Measurements from ENCODE around the gene TMEM72. TPM values are rescaled to one million over a fixed set of nuclear protein-coding genes. Genes with fewer than 3 reads are reported as not detected.

TMEM72 gene
- polyA plus RNA-seq, 1 donor (not counting 4 experiments of a cell fraction or from before 2014, with no cell fraction given), result not detected

GRCh38 chr10:44969854-44970253 is 58.7 kb downstream of the TMEM72 start:
- Histone ChIP-seq H3K27ac (ENCODE audit: control insufficient read depth, insufficient read depth, low read length) (no peak overlapping the region), H3K9me1 (ENCODE audit: control insufficient read depth, extremely low read depth, insufficient read depth, low read length) (no peaks in the 10 kb centered on the region), H3K9me3 (ENCODE audit: control insufficient read depth, low read depth, low read length) (no peaks in the 10 kb centered on the region), H2AFZ (ENCODE audit: control insufficient read depth, low read length) (no peak overlapping the region), H3K9ac (ENCODE audit: control insufficient read depth, extremely low read depth, insufficient read depth, low read length) (no peak overlapping the region), H3K36me3 (ENCODE audit: control insufficient read depth in 2 of 2, extremely low read depth in 1 of 2, insufficient read depth in 2 of 2, low read length in 2 of 2) (no peaks in the 10 kb centered on the region), H3K4me1 (ENCODE audit: control insufficient read depth, extremely low read depth, insufficient read depth, low read length) (peaks cover 7% of the 10 kb centered on the region), H3K4me2 (ENCODE audit: control insufficient read depth, extremely low read depth, insufficient read depth, low read depth, low read length) (no peak overlapping the region), H3K27me3 (ENCODE audit: control insufficient read depth, extremely low read depth, insufficient read depth, low read length) (no peaks in the 10 kb centered on the region), H3K4me3 (ENCODE audit: control insufficient read depth in 2 of 3, extremely low read depth in 1 of 3, insufficient read depth in 2 of 3, low read depth in 1 of 3, low read length in 3 of 3) (no peak overlapping the region), H3K79me2 (ENCODE audit: control insufficient read depth, insufficient read depth, low read length) (no peaks in the 10 kb centered on the region), H4K20me1 (ENCODE audit: control insufficient read depth, extremely low read depth, insufficient read depth, low read length) (no peaks in the 10 kb centered on the region)
- FAIRE-seq (no peak), DNase-seq (ENCODE audit: low read depth, low spot score) (no peak)
- TF ChIP-seq EZH2 (IDR thresholded peaks at IDR 0.05; ENCODE audit: low read length) (no peak), CTCF (optimal IDR thresholded peaks at IDR 0.05 in 1 of 3, IDR thresholded peaks at IDR 0.05 in 1 of 3, conservative IDR thresholded peaks at IDR 0.05 in 1 of 3; ENCODE audit: extremely low read depth in 1 of 3, insufficient read depth in 2 of 3, low read length in 3 of 3) (no peak)
- dilution Hi-C loops (cut with MboI; ENCODE audit: extremely low pct_ligation_motif_present, low sequenced_read_pairs), result no loop called here

- H3K27me3 ChIP-seq (ENCODE audit: control insufficient read depth, extremely low read depth, insufficient read depth, low read length), result no peaks in the 10 kb centered on the region
- H3K4me1 ChIP-seq (ENCODE audit: control insufficient read depth, extremely low read depth, insufficient read depth, low read length), result peaks cover 10% of the 10 kb centered on the region
- no peaks in the 10 kb centered on the region for H4K20me1 ChIP-seq (ENCODE audit: control insufficient read depth, extremely low read depth, insufficient read depth, low read length)
- H3K9ac ChIP-seq (ENCODE audit: control insufficient read depth, extremely low read depth, insufficient read depth, low read length), result no peak overlapping the region
- H3K4me2 ChIP-seq (ENCODE audit: control insufficient read depth, extremely low read depth, insufficient read depth, low read depth, low read length), result no peak overlapping the region
- H3K36me3 ChIP-seq (ENCODE audit: control insufficient read depth in 2 of 2, extremely low read depth in 1 of 2, insufficient read depth in 2 of 2, low read length in 2 of 2), result no peaks in the 10 kb centered on the region
- FAIRE-seq (no peak), DNase-seq (ENCODE audit: low read depth, low spot score) (no peak)
- no peaks in the 10 kb centered on the region for H3K9me3 ChIP-seq (ENCODE audit: control insufficient read depth, low read depth, low read length)
- H2AFZ ChIP-seq (ENCODE audit: control insufficient read depth, low read length), result no peak overlapping the region
- dilution Hi-C loops (cut with MboI; ENCODE audit: extremely low pct_ligation_motif_present, low sequenced_read_pairs), result no loop called here
- H3K4me3 ChIP-seq (ENCODE audit: control insufficient read depth in 2 of 3, extremely low read depth in 1 of 3, insufficient read depth in 2 of 3, low read depth in 1 of 3, low read length in 3 of 3), result no peak overlapping the region
- H3K9me1 ChIP-seq (ENCODE audit: control insufficient read depth, extremely low read depth, insufficient read depth, low read length), result no peaks in the 10 kb centered on the region
- H3K27ac ChIP-seq (ENCODE audit: control insufficient read depth, insufficient read depth, low read length), result no peak overlapping the region
- TF ChIP-seq EZH2 (IDR thresholded peaks at IDR 0.05; ENCODE audit: low read length) (no peak), CTCF (optimal IDR thresholded peaks at IDR 0.05 in 1 of 3, IDR thresholded peaks at IDR 0.05 in 1 of 3, conservative IDR thresholded peaks at IDR 0.05 in 1 of 3; ENCODE audit: extremely low read depth in 1 of 3, insufficient read depth in 2 of 3, low read length in 3 of 3) (no peak)
- H3K79me2 ChIP-seq (ENCODE audit: control insufficient read depth, insufficient read depth, low read length), result no peaks in the 10 kb centered on the region
Measured at GRCh38 chr10:44970812-44971395, 59.8 kb downstream of the TMEM72 start.
